HG02798 (cell line): ENCODE data around the gene ANTKMT.
A peak's percentile ranks its signal among the peaks of the same experiment; 100 is the strongest.
"Not testable (repeated sequence)": the region's sequence is repeated elsewhere in the genome, so short reads cannot be mapped to it uniquely, and the experiment has no call there.

Experiments used
- ATAC-seq: cut with Tn5 transposase; IDR thresholded peaks from one replicate; pipeline ENCODE4 v1.9.1; 2021; ENCODE audit warnings: mild to moderate bottlenecking; ENCODE audit not compliant: unreplicated experiment, poor library complexity

Gene ANTKMT

GRCh38 chr16:712740-713250, 8.2 kb upstream of the ANTKMT start:
- not testable (repeated sequence) for ATAC-seq

GRCh38 chr16:714079-714478, 6.9 kb upstream of the ANTKMT start:
- no peak for ATAC-seq

GRCh38 chr16:714558-715476, 6.1 kb upstream of the ANTKMT start, which contains the start of gene METRN:
Gene METRN, plus strand, starts transcription at chr16:715118. Its CDS starts 172 bp downstream, at chr16:715290.
- ATAC-seq, result peak; percentile 84

GRCh38 chr16:715477-716199, 5.3 kb upstream of the ANTKMT start:
- ATAC-seq, result peak; percentile 9

- no peak for ATAC-seq
Observed at GRCh38 chr16:716200-716568, 4.8 kb upstream of the ANTKMT start.

GRCh38 chr16:716768-717325, 4.1 kb upstream of the ANTKMT start:
- ATAC-seq, result no peak

GRCh38 chr16:717450-718245, 3.3 kb upstream of the ANTKMT start:
- no peak for ATAC-seq

GRCh38 chr16:718389-718788, 2.6 kb upstream of the ANTKMT start:
- no peak for ATAC-seq

GRCh38 chr16:718922-719321, 2.0 kb upstream of the ANTKMT start:
- no peak for ATAC-seq

- ATAC-seq, result no peak
Observed at GRCh38 chr16:719815-720446, 1.0 kb upstream of the ANTKMT start.

- ATAC-seq, result peak; percentile 13
Observed at GRCh38 chr16:720447-720989, 428 bp upstream of the ANTKMT start.

- no peak for ATAC-seq
Observed at GRCh38 chr16:721765-722540, 1.0 kb downstream of the ANTKMT start.

GRCh38 chr16:722835-723633, 2.1 kb downstream of the ANTKMT start:
- ATAC-seq, result no peak

- no peak for ATAC-seq
Observed at GRCh38 chr16:723695-724094, 2.7 kb downstream of the ANTKMT start.

- no peak for ATAC-seq
Observed at GRCh38 chr16:724188-725040, 3.5 kb downstream of the ANTKMT start.

GRCh38 chr16:725041-725376, 4.1 kb downstream of the ANTKMT start:
- ATAC-seq, result no peak
